Vagina (tissue), 2 donors: ENCODE data around the gene IFNAR2.

Source experiments
- CTCF ChIP-seq, 3 experiments: fragments of 450-650 bp in 2 of 3; fragments of 200-600 bp in 1 of 3; sonication (generic) in 1 of 3; IDR thresholded peaks; one replicate each; pipeline ENCODE4 v1.5.1; 2017 to 2019; ENCODE audit warnings: antibody characterized with exemption in 3 of 3, mild to moderate bottlenecking in 2 of 3, moderate library complexity in 2 of 3
- POLR2AphosphoS5 ChIP-seq, 2 donors: sonication (generic); formaldehyde crosslinking; IDR thresholded peaks; one replicate each; pipeline ENCODE4 v1.9.0; 2017; ENCODE audit warnings: antibody characterized with exemption in 2 of 2, mild to moderate bottlenecking in 2 of 2, low read depth in 1 of 2; ENCODE audit not compliant: insufficient read depth in 1 of 2

- TF ChIP-seq POLR2AphosphoS5 (IDR thresholded peaks at IDR 0.05; ENCODE audit: insufficient read depth in 1 of 2, low read depth in 1 of 2) (no peak), CTCF (IDR thresholded peaks at IDR 0.05) (no peak)
Measured at GRCh38 chr21:33237486-33237885, 7.7 kb downstream of the IFNAR2 start.
